Heart right ventricle (tissue), 16 donors: ENCODE measurements around the gene NEK4. TPM values are rescaled to one million over a fixed set of nuclear protein-coding genes. Genes with fewer than 3 reads are reported as not detected.

Source experiments
- ATAC-seq, 8 donors: fragments of 200-7000 bp; cut with Tn5 transposase; one replicate each; pipeline ENCODE4 v1.9.1; 2020; ENCODE audit warnings: mild to moderate bottlenecking in 8 of 8, moderate library complexity in 8 of 8, moderate number of reproducible peaks in 1 of 8
- DNase-seq, 2 donors: peaks; one replicate each; pipeline ENCODE4 v3.0.0-alpha.2; 2020
- H3K27ac ChIP-seq, 10 donors: fragments of 200-600 bp; sonication (generic) in 2 of 10; one replicate each; pipeline versions ENCODE4 v1.5.0 to v1.8.0; 2020 to 2022; ENCODE audit warnings: mild to moderate bottlenecking in 3 of 10
- H3K27me3 ChIP-seq, 7 donors: fragments of 200-600 bp; one replicate each; pipeline ENCODE4 v1.8.0; 2021 to 2022; ENCODE audit warnings: mild to moderate bottlenecking in 2 of 7
- H3K36me3 ChIP-seq, 9 donors: fragments of 200-600 bp; sonication (generic) in 1 of 9; one replicate each; pipeline versions ENCODE4 v1.5.0 to v1.8.0; 2020 to 2022; ENCODE audit warnings: mild to moderate bottlenecking in 2 of 9
- H3K4me1 ChIP-seq, 9 donors: fragments of 200-600 bp; sonication (generic) in 1 of 9; one replicate each; pipeline versions ENCODE4 v1.5.0 to v1.8.0; 2020 to 2022; ENCODE audit warnings: mild to moderate bottlenecking in 4 of 9
- H3K4me3 ChIP-seq, 10 donors: fragments of 200-600 bp; sonication (generic) in 2 of 10; one replicate each; pipeline versions ENCODE4 v1.5.0 to v1.8.0; 2020 to 2022; ENCODE audit warnings: mild to moderate bottlenecking in 7 of 10, moderate library complexity in 2 of 10
- H3K9me3 ChIP-seq, 11 donors: fragments of 200-600 bp in 10 of 11; sonication (generic) in 2 of 11; one replicate each; pipeline versions ENCODE4 v1.5.0 to v1.8.0; 2013 to 2022; ENCODE audit warnings: mild to moderate bottlenecking in 2 of 11, control low read depth in 1 of 11, moderate library complexity in 1 of 11
- CTCF ChIP-seq, 9 donors: fragments of 200-600 bp; sonication (generic) in 2 of 9; IDR thresholded peaks; one replicate each; pipeline versions ENCODE4 v1.5.0 to v1.8.0; 2021 to 2022; ENCODE audit warnings: antibody characterized with exemption in 9 of 9, mild to moderate bottlenecking in 5 of 9, moderate library complexity in 1 of 9
- WGBS, 2 donors: extraction: QIAGEN DNeasy Blood & Tissue Kit; methylation state at CpG; one replicate each; pipeline ENCODE4 v1.1.7; 2013; ENCODE audit warnings: inconsistent platforms in 1 of 2; 5-methylcytosine and 5-hydroxymethylcytosine counted together
- intact Hi-C, 10 donors: fragments of 100-400 bp; cut with DNase I; formaldehyde crosslinking; loops; one replicate each; pipeline versions ENCODE4 v1.11.1 to v1.14.2; 2022
- polyA plus RNA-seq, 2 donors: library from polyadenylated mRNA; stranded (reverse); fragments of 200-250 nt; gene quantifications; one replicate each; pipeline ENCODE4 v1.2.3, GENCODE V29; 2013
- total RNA-seq, 10 donors: library from RNA; stranded (reverse); fragmentation: NEBNext Ultra II Directional in 3 of 10; extraction: Animal tissue kit (Norgen Biotek cat#: 25700) in 3 of 10; gene quantifications; one replicate each; pipeline versions ENCODE4 v1.2.1 to v1.2.4, GENCODE V29; 2021 to 2023
- donor health status: Arrhythmogenic right ventricular cardiomyopathy.
- donor health status: ischemic (EF 13 %, LVEDD 7.1; RV severe dilation, severe dysfunction).
- donor health status: healthy with polysubstance abuse.
- donor health status: DM: no; HTN: yes; CAD: no.
- donor health status: DM: no; HTN: no; CAD: no.
- donor health status: ischemic (EF 25% LVEDD 6.9; RV normal size, moderate dysfunction).
- donor health status: ischemic (EF 25% LVEDD 5.7; RV mildly dilated, moderate dysfunction).
- donor health status: healthy.
- donor health status: DM: yes; HTN: yes; CAD: no.
- donor health status: Ischemic cardiomyopathy.
- donor health status: ischemic (EF 35%, LVEDD 5.7; RV mildly dilated, moderate dysfunction).
- donor health status: nonischemic (EF 11% LVEDD 7.7; RV severe dilation, severe dysfunction).
- donor health status: DM: yes; HTN: yes; CAD: no.
- donor health status: PGD.
- donor health status: ischemic (EF 29% LVEDD 5.4; RV normal size, mild dysfunction).
- donor health status: nonischemic (EF 23%, LVEDD 6.1; RV moderate dilation, normal function).

The NEK4 gene
- total and polyA plus RNA-seq, 12 donors: 4.6 to 21.4 (median 16.0) TPM

- H3K4me3 ChIP-seq: no peak overlapping the region
- ATAC-seq: no peak
- H3K4me1 ChIP-seq: peaks cover 0 to 16% (median 12%) of the 10 kb centered on the region in 9 donors
- H3K27me3 ChIP-seq: no peaks in the 10 kb centered on the region
- intact Hi-C loops: no loop called here
- WGBS, 2 donors: 91 to 95% methylated on average over 2 of the region's 2 CpGs
- H3K27ac ChIP-seq: no peak overlapping the region
- no peak for TF ChIP-seq CTCF (IDR thresholded peaks at IDR 0.05)
- no peak for DNase-seq
- H3K36me3 ChIP-seq: peaks cover 6 to 87% (median 75%) of the 10 kb centered on the region in 9 donors
- no peaks in the 10 kb centered on the region for H3K9me3 ChIP-seq
Observed at GRCh38 chr3:52690560-52690959, 80.2 kb downstream of the NEK4 start.

- 83 to 90% methylated on average over 3 of the region's 3 CpGs for WGBS, 2 donors
- peaks cover 0 to 73% (median 66%) of the 10 kb centered on the region in 9 donors for H3K36me3 ChIP-seq
- intact Hi-C loops: loop anchor here in 6 of 10 donors (10.0 kb wide), 3 partner anchors 214 to 234 kb away; partner anchors contain the start of genes NISCH (in 3 of the 6) and TNNC1 (in 3 of the 6)
- DNase-seq: no peak
- H3K4me1 ChIP-seq: peaks cover 0 to 24% (median 20%) of the 10 kb centered on the region in 9 donors
- no peak for ATAC-seq
- no peak overlapping the region for H3K4me3 ChIP-seq
- H3K27ac ChIP-seq: no peak overlapping the region
- no peaks in the 10 kb centered on the region for H3K9me3 ChIP-seq
- no peak for TF ChIP-seq CTCF (IDR thresholded peaks at IDR 0.05)
- H3K27me3 ChIP-seq: no peaks in the 10 kb centered on the region
Observed at GRCh38 chr3:52689151-52689550, 81.6 kb downstream of the NEK4 start.

GRCh38 chr3:52688266-52688665 lies 82.5 kb downstream of the NEK4 start:
- no peaks in the 10 kb centered on the region for H3K27me3 ChIP-seq
- WGBS, 2 donors: 85% methylated on average over 6 of the region's 6 CpGs

More at GRCh38 chr3:52688266-52688665, 82.5 kb downstream of the NEK4 start:
- DNase-seq: no peak
- Histone ChIP-seq H3K4me1 (peaks cover 0 to 32% (median 29%) of the 10 kb centered on the region in 9 donors), H3K9me3 (no peaks in the 10 kb centered on the region), H3K4me3 (no peak overlapping the region), H3K36me3 (peaks cover 0 to 65% (median 59%) of the 10 kb centered on the region in 9 donors), H3K27ac (no peak overlapping the region)
- TF ChIP-seq CTCF (IDR thresholded peaks at IDR 0.05): no peak
- ATAC-seq: no peak
- intact Hi-C loops: loop anchor here in 6 of 10 donors (10.0 kb wide), 3 partner anchors 213 to 233 kb away; partner anchors contain the start of genes NISCH (in 3 of the 6) and TNNC1 (in 3 of the 6)
